ENCODE measurements around the gene ABCD1. TPM values are rescaled to one million over a fixed set of nuclear protein-coding genes. Genes with fewer than 3 reads are reported as not detected.

The ABCD1 gene
- polyA plus RNA-seq, 4 donors = 10.1 to 37.3 (median 20.4) TPM

Other genes with a start within 250 kb of the ABCD1 start
- 10 to 100 TPM in 2 of 4 donors, 1 to 10 TPM in 2; 3.1 to 23.2 (median 12.6) TPM for gene BGN, start 229.9 kb upstream of the ABCD1 start, polyA plus RNA-seq
- under 1 TPM in 2 of 4 donors, not detected in 2; 0.30 to 0.36 TPM for gene ATP2B3, start 207.2 kb upstream of the ABCD1 start, polyA plus RNA-seq
- 10 to 100 TPM; 14.9 to 41.9 (median 34.4) TPM for gene CCNQ, start 125.7 kb upstream of the ABCD1 start, polyA plus RNA-seq
- 1 to 10 TPM in 1 of 4 donors, under 1 TPM in 1, not detected in 2; 0.06 to 5.5 TPM for gene DUSP9, start 77.7 kb upstream of the ABCD1 start, polyA plus RNA-seq
- gene PNCK, start 51.0 kb upstream of the ABCD1 start, polyA plus RNA-seq = 10 to 100 TPM in 1 of 4 donors, 1 to 10 TPM in 2, not detected in 1; 1.1 to 54.5 (median 1.4) TPM
- 100 to 1,000 TPM in 1 of 4 donors, 10 to 100 TPM in 3; 34.0 to 140 (median 59.2) TPM for gene SLC6A8, start 36.9 kb upstream of the ABCD1 start, polyA plus RNA-seq
- 100 to 1,000 TPM in 2 of 4 donors, 10 to 100 TPM in 2; 68.4 to 243 (median 152) TPM for gene BCAP31, start 469 bp upstream of the ABCD1 start, polyA plus RNA-seq
- gene PLXNB3, start 39.4 kb downstream of the ABCD1 start, polyA plus RNA-seq = 1 to 10 TPM in 1 of 4 donors, under 1 TPM in 2, not detected in 1; 0.54 to 1.6 (median 0.66) TPM
- 1 to 10 TPM in 1 of 4 donors, under 1 TPM in 2, not detected in 1; 0.15 to 1.1 (median 0.27) TPM for gene SRPK3, start 56.2 kb downstream of the ABCD1 start, polyA plus RNA-seq
- 100 to 1,000 TPM in 1 of 4 donors, 10 to 100 TPM in 3; 59.9 to 114 (median 85.5) TPM for gene IDH3G, start 69.5 kb downstream of the ABCD1 start, polyA plus RNA-seq
- 100 to 1,000 TPM; 288 to 694 (median 446) TPM for gene SSR4, start 69.8 kb downstream of the ABCD1 start, polyA plus RNA-seq
- gene PDZD4, start 105.7 kb downstream of the ABCD1 start, polyA plus RNA-seq = 10 to 100 TPM in 1 of 4 donors, 1 to 10 TPM in 2, under 1 TPM in 1; 0.22 to 11.5 (median 2.4) TPM
- 10 to 100 TPM in 1 of 4 donors, 1 to 10 TPM in 1, under 1 TPM in 1, not detected in 1; 0.54 to 16.3 (median 2.1) TPM for gene L1CAM, start 161.3 kb downstream of the ABCD1 start, polyA plus RNA-seq
- 1 to 10 TPM in 1 of 4 donors, under 1 TPM in 1, not detected in 2; 0.31 to 3.5 TPM for gene AVPR2, start 179.8 kb downstream of the ABCD1 start, polyA plus RNA-seq
- gene ARHGAP4, start 201.4 kb downstream of the ABCD1 start, polyA plus RNA-seq = 10 to 100 TPM; 29.8 to 63.0 (median 49.0) TPM
- gene NAA10, start 210.2 kb downstream of the ABCD1 start, polyA plus RNA-seq = 100 to 1,000 TPM in 3 of 4 donors, 10 to 100 TPM in 1; 55.6 to 152 (median 107) TPM
- gene RENBP, start 219.8 kb downstream of the ABCD1 start, polyA plus RNA-seq = 100 to 1,000 TPM in 1 of 4 donors, 10 to 100 TPM in 2, 1 to 10 TPM in 1; 5.1 to 114 (median 21.9) TPM
- gene HCFC1, start 247.0 kb downstream of the ABCD1 start, polyA plus RNA-seq = 10 to 100 TPM in 2 of 4 donors, 1 to 10 TPM in 2; 7.6 to 32.9 (median 19.5) TPM
- 10 to 100 TPM in 1 of 4 donors, 1 to 10 TPM in 3; 4.2 to 10.1 (median 6.0) TPM for gene TMEM187, start 247.9 kb downstream of the ABCD1 start, polyA plus RNA-seq